Vagina (tissue), 2 donors: Measurements from ENCODE around the gene NOP53. TPM values are rescaled to one million over a fixed set of nuclear protein-coding genes. Genes with fewer than 3 reads are reported as not detected.
A peak's percentile ranks its signal among the peaks of the same experiment; 100 is the strongest.

ENCODE experiments used
- DNase-seq, 2 donors: peaks; one replicate each; pipeline ENCODE4 v3.0.0-alpha.2; 2017; ENCODE audit errors: extremely low spot score in 2 of 2
- H3K27ac ChIP-seq: fragments of 200-600 bp; sonication (generic); one replicate; pipeline ENCODE4 v1.5.1; 2019
- H3K27me3 ChIP-seq: fragments of 200-600 bp; sonication (generic); one replicate; pipeline ENCODE4 v1.5.1; 2019
- H3K36me3 ChIP-seq, 2 donors: fragments of 200-600 bp; sonication (generic); one replicate each; pipeline ENCODE4 v1.5.1; 2017 to 2019
- H3K4me1 ChIP-seq: fragments of 200-600 bp; sonication (generic); one replicate; pipeline ENCODE4 v1.5.1; 2019
- H3K4me3 ChIP-seq, 2 donors: fragments of 200-600 bp; sonication (generic); 1 replicate in 1 of 2; 2 replicates in 1 of 2; pipeline ENCODE4 v1.5.1; 2016 to 2019
- H3K9me3 ChIP-seq: fragments of 200-600 bp; sonication (generic); one replicate; pipeline ENCODE4 v1.5.1; 2019
- CTCF ChIP-seq, 3 experiments: fragments of 450-650 bp in 2 of 3; fragments of 200-600 bp in 1 of 3; sonication (generic) in 1 of 3; IDR thresholded peaks; one replicate each; pipeline ENCODE4 v1.5.1; 2017 to 2019; ENCODE audit warnings: antibody characterized with exemption in 3 of 3, mild to moderate bottlenecking in 2 of 3, moderate library complexity in 2 of 3
- POLR2A ChIP-seq, 2 donors: fragments of 450-650 bp; IDR thresholded peaks; one replicate each; pipeline ENCODE4 v1.6.1; 2017; ENCODE audit warnings: antibody characterized with exemption in 2 of 2, mild to moderate bottlenecking in 2 of 2, moderate library complexity in 2 of 2
- POLR2AphosphoS5 ChIP-seq, 2 donors: sonication (generic); formaldehyde crosslinking; IDR thresholded peaks; one replicate each; pipeline ENCODE4 v1.9.0; 2017; ENCODE audit warnings: antibody characterized with exemption in 2 of 2, mild to moderate bottlenecking in 2 of 2, low read depth in 1 of 2; ENCODE audit not compliant: insufficient read depth in 1 of 2
- intact Hi-C: fragments of 100-400 bp; cut with DNase I; formaldehyde crosslinking; loops from one replicate; pipeline ENCODE4 v1.15.1; 2023
- total RNA-seq: library from RNA; depleted of rRNA; stranded (reverse); fragments of >200 nt; gene quantifications from one replicate; pipeline ENCODE4 v1.2.3, GENCODE V29; 2016

Gene NOP53
- 517 TPM for total RNA-seq

- peak in 1 of 2 donors; percentile 99 for DNase-seq
- no peaks in the 10 kb centered on the region for H3K27me3 ChIP-seq
- peaks cover 63% of the 10 kb centered on the region for H3K4me1 ChIP-seq
- H3K4me3 ChIP-seq, result peak within 1 kb of the TSS; percentile 74 to 89
- peaks cover 0 to 52% of the 10 kb centered on the region in 2 donors for H3K36me3 ChIP-seq
- peak in 1 of 2 donors; percentile 50 for TF ChIP-seq POLR2A (IDR thresholded peaks at IDR 0.05)
- TF ChIP-seq CTCF (IDR thresholded peaks at IDR 0.05), result peak in 1 of 3 experiments; percentile 15
- TF ChIP-seq POLR2AphosphoS5 (IDR thresholded peaks at IDR 0.05; ENCODE audit: insufficient read depth in 1 of 2, low read depth in 1 of 2), result peak; percentile 96 to 100
- H3K9me3 ChIP-seq, result no peaks in the 10 kb centered on the region
- intact Hi-C loops, result no loop called here
- peak within 1 kb of the TSS; percentile 99 for H3K27ac ChIP-seq
Measured at GRCh38 chr19:47745010-47745901, at the start of gene NOP53. NOP53 (plus strand) TSS chr19:47745546; CDS start chr19:47745560, 14 bp downstream.

GRCh38 chr19:47696635-47697034 is 48.7 kb upstream of the NOP53 start:
- H3K4me1 ChIP-seq, result no peaks in the 10 kb centered on the region
- H3K4me3 ChIP-seq, result no peak overlapping the region
- TF ChIP-seq POLR2A (IDR thresholded peaks at IDR 0.05), result no peak
- TF ChIP-seq POLR2AphosphoS5 (IDR thresholded peaks at IDR 0.05; ENCODE audit: insufficient read depth in 1 of 2, low read depth in 1 of 2), result no peak
- TF ChIP-seq CTCF (IDR thresholded peaks at IDR 0.05), result no peak
- no peak overlapping the region for H3K27ac ChIP-seq
- intact Hi-C loops, result loop anchor here (5.0 to 10.0 kb wide), 2 partner anchors 102 to 259 kb away; no protein-coding TSS in a partner anchor
- no peaks in the 10 kb centered on the region for H3K9me3 ChIP-seq
- no peak for DNase-seq
- no peaks in the 10 kb centered on the region for H3K27me3 ChIP-seq
- H3K36me3 ChIP-seq, result peaks cover 0 to 32% of the 10 kb centered on the region in 2 donors

GRCh38 chr19:47697863-47698609 is 47.3 kb upstream of the NOP53 start:
- no peak for DNase-seq
- intact Hi-C loops, result loop anchor here (5.0 to 10.0 kb wide), 2 partner anchors 103 to 261 kb away; no protein-coding TSS in a partner anchor
- H3K27ac ChIP-seq, result peak overlapping the region; percentile 34

GRCh38 chr19:47698631-47699359 is 46.6 kb upstream of the NOP53 start:
- no peak overlapping the region for H3K4me3 ChIP-seq
- no peak for DNase-seq
- no peaks in the 10 kb centered on the region for H3K27me3 ChIP-seq
- no peaks in the 10 kb centered on the region for H3K4me1 ChIP-seq
- H3K36me3 ChIP-seq, result peaks cover 0 to 44% of the 10 kb centered on the region in 2 donors
- TF ChIP-seq CTCF (IDR thresholded peaks at IDR 0.05) (no peak), POLR2AphosphoS5 (IDR thresholded peaks at IDR 0.05; ENCODE audit: insufficient read depth in 1 of 2, low read depth in 1 of 2) (no peak), POLR2A (IDR thresholded peaks at IDR 0.05) (no peak)
- H3K27ac ChIP-seq, result peak overlapping the region; percentile 34
- no peaks in the 10 kb centered on the region for H3K9me3 ChIP-seq
- intact Hi-C loops, result loop anchor here (5.0 to 10.0 kb wide), 2 partner anchors 104 to 261 kb away; no protein-coding TSS in a partner anchor

More at GRCh38 chr19:47697863-47698609, 47.3 kb upstream of the NOP53 start:
- Histone ChIP-seq H3K4me3 (no peak overlapping the region), H3K4me1 (no peaks in the 10 kb centered on the region), H3K9me3 (no peaks in the 10 kb centered on the region), H3K27me3 (no peaks in the 10 kb centered on the region), H3K36me3 (peaks cover 0 to 44% of the 10 kb centered on the region in 2 donors)
- TF ChIP-seq POLR2AphosphoS5 (IDR thresholded peaks at IDR 0.05; ENCODE audit: insufficient read depth in 1 of 2, low read depth in 1 of 2), result peak; percentile 29 to 50
- TF ChIP-seq CTCF (IDR thresholded peaks at IDR 0.05), result peak; percentile 91 to 98 (median 94)
- no peak for TF ChIP-seq POLR2A (IDR thresholded peaks at IDR 0.05)
